IPS DF 4.7 (cell line): ENCODE results near the gene ZNF668.
A peak's percentile ranks its signal among the peaks of the same experiment; 100 is the strongest.

Experiments
- DNase-seq: peaks from one replicate; pipeline ENCODE4 v3.0.0-alpha.2; 2013; ENCODE audit warnings: low spot score; ENCODE audit errors: extremely low read depth

Gene ZNF668

GRCh38 chr16:31073970-31074813 is at the start of gene ZNF668, which contains the start of gene ZNF646:
ZNF668 (minus strand) TSS chr16:31074240; CDS start chr16:31064459, 9,781 bp downstream.
ZNF646 (plus strand) TSS chr16:31074422; CDS start chr16:31076325, 1,903 bp downstream.
- DNase-seq: peak; percentile 95

DNA sequence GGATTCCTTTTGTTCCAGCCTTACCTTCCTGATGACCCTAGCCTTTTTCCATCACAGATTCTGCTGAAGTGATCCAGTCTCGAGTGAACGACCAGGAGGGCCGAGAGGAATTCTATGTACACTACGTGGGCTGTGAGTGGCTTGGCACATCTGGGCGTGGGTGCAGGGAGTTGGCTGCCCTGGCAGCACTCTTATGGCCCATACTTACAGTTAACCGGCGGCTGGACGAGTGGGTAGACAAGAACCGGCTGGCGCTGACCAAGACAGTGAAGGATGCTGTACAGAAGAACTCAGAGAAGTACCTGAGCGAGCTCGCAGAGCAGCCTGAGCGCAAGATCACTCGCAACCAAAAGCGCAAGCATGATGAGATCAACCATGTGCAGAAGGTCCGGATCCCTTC is 46.1 kb upstream of the ZNF668 start:
- no peak for DNase-seq

- DNase-seq: no peak
Measured at GRCh38 chr16:31118223-31119155, 44.4 kb upstream of the ZNF668 start.

DNA sequence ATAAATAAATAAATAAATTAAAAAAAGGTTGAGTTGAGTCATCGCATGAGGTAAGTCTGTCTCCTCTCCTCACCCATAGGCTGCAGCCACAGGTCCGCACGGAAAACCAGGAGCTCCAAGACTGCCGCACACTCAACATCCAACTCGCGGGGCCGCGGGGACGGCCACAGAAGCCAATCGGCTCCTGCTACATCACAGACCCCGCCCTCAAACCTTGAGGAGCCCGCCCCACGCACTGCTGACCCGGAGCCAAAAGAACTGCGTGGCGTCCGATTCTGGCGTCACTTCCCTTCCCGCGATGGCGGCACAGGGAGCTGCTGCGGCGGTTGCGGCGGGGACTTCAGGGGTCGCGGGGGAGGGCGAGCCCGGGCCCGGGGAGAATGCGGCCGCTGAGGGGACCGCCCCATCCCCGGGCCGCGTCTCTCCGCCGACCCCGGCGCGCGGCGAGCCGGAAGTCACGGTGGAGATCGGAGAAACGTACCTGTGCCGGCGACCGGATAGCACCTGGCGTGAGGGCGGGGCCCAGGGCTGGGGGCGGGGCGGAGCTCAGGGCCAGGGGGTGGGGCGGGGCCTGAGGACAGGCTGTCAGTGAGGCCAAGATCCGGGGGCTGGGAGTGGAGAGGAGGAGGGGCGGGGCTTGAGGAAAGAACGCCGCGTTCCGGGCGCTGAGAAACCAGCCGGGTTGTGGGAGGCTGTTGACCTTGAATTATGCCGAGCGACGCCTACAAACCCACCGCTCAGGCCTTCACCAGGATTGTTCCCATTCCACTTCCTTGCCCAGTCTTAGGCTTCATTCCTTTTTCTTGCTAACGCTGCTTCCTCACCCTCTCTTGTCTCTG is 43.6 kb upstream of the ZNF668 start, which contains the start of gene KAT8:
TSS of gene KAT8 (plus strand) at position 281 of the 839 bp plus-strand sequence. CDS start at position 299, 18 bp downstream.
- no peak for DNase-seq

- no peak for DNase-seq
Measured at GRCh38 chr16:31114468-31114867, 40.4 kb upstream of the ZNF668 start.

GRCh38 chr16:31113121-31114120 is 39.4 kb upstream of the ZNF668 start:
- no peak for DNase-seq

DNA sequence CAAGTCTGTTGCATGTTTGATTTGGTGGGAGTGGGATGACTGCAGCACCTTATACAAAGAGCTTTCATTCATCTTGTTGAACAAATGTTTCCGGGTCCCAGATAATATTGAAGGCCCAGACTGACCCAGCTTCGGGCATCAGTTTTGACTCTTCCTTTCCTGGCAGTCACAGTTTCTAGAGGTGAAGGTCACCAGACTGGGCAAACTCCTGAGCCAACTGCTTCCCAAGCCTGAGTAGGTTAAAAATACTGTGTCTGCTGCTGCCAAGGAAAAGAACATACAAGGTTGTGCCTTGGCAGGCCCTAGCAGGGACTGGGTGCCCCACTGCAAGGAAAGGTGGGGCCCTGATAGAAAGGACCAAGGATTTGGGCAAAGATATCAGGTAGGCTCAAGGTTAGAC is 38.7 kb upstream of the ZNF668 start:
- no peak for DNase-seq

GRCh38 chr16:31111881-31112466 is 37.9 kb upstream of the ZNF668 start:
- DNase-seq: no peak

DNA sequence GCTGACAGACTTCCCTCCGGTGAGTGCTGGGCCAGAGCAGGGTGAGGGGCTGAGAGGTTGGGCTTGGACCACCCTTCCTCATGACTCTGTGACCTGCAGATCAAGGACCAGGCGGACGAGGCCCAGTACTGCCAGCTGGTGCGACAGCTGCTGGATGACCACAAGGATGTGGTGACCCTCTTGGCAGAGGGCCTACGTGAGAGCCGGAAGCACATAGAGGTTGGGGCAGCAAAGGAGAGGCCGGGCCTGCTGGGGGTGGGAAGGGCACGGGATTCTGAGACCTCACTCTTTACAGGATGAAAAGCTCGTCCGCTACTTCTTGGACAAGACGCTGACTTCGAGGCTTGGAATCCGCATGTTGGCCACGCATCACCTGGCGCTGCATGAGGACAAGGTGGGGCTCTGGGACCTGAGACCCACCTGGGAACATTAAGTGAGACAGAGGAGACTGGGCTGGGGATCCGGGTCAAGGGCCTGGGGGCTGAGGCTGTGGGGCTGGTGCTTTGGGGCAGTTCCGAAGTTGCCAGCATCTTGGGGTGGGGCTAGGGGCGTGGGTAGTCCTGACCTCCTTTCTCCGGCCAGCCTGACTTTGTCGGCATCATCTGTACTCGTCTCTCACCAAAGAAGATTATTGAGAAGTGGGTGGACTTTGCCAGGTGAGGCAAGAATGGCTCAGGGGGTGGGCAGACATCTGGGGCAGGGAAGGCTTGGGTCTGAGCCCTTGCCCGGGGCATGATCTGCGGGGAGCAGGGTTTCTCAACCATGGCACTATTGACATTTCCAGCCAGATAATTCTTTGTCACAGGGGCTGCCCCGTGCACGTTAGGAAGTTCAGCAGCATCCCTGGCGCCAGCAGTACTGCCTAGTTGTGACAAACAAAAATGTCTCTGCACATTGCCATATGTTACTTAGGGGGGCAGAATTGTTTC is 36.3 kb upstream of the ZNF668 start:
- DNase-seq: no peak

DNA sequence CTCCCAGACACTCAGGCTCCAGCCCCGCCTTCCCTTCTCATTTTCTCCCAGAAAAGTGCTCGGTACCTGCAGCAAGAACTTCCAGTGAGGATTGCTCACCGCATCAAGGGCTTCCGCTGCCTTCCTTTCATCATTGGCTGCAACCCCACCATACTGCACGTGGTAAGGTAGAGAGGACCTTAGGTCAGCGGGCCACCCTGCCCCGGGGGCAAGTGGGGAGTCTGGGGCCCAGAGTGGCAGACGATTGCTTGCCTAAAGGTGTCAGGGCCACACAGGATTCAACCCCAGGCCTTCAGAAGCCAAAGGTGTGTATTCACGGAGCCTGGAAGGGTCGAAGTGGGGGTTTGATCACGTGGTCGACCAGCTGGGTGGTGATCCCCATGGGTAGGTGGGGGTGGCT is 35.6 kb upstream of the ZNF668 start:
- DNase-seq: no peak

- no peak for DNase-seq
Measured at GRCh38 chr16:31108794-31109558, 34.9 kb upstream of the ZNF668 start.

DNA sequence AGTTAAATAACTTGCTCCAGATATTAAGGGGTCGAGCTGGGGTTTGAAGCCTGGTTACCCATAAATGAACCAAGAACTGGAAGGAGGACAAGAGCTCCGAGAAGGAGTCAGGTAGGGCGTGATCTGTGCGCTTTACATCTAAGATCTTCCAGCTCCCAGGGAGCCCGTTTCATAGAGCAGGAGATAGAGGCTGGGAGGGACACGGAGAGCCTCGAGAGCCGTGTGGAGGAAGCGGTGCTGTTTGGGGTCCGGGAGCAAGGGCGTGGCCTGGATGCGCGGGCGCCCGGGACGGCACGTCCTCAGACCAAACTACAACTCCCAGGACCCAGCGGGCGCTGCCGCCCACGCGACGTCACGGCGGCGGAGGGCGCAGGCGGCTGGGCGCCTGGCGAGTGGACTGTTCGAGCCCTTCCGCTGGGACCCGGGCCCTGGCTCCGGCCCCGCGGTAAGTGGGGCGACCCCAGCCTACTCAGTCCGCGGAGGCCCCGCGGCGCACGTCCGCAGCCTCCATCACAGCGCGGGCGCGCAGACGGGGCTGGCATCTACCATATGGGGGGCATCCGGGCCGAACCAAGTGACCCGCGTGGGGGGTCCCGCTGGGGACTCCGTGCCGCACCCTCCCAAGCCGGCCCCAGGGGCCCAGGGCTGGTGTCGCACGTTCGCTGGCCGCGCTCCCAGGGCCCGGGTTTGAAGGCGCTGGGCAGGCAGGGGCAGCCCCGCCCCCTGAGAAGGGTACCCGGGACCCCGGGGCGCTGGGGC is 34.2 kb upstream of the ZNF668 start, which contains the start of gene BCKDK:
TSS of gene BCKDK (plus strand) at position 352 of the 759 bp plus-strand sequence. CDS start 838 bp downstream, outside the sequence.
- DNase-seq: no peak

GRCh38 chr16:31107465-31107867 is 33.4 kb upstream of the ZNF668 start:
- DNase-seq: no peak

- DNase-seq: no peak
Measured at GRCh38 chr16:31106509-31107464, 32.7 kb upstream of the ZNF668 start.

DNA sequence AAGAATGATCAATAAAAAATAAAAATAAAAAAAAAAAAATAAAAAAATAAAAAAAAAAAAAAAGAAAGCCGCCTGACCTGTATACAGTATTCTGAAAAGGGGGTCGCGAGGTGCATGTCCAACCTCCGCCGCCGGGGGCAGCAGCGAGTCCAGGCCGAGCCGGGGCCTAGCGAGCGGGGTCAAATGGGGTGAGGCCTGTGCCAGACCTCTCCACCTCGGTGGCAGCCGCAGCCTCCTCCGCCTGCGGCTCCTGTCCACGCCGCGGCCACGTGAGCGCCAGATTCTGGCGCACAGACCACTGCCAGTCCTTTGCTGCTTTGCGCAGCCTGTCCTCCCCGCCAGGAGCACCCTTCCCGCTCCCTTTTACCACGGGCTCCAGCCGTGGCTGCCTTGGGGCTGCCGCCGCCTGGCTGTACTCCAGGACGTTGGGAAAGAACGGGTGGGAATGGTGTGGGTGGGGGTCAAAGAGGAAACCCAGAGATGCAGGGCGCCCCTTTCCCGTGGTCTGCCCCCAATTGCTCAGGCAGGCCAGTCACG is 31.7 kb upstream of the ZNF668 start:
- no peak for DNase-seq
